Lung (tissue), 12 donors: Measurements from ENCODE around the gene PPP2R5B. TPM values are rescaled to one million over a fixed set of nuclear protein-coding genes. Genes with fewer than 3 reads are reported as not detected.

Experiments
- ATAC-seq: fragments of 200-7000 bp; cut with Tn5 transposase; one replicate; pipeline ENCODE4 v1.9.1; 2020; ENCODE audit warnings: moderate number of reproducible peaks; ENCODE audit not compliant: insufficient read depth, low FRiP score
- DNase-seq, 3 donors: peaks; one replicate each; pipeline ENCODE4 v3.0.0-alpha.2; 2013 to 2017
- H3K27ac ChIP-seq, 2 donors: one replicate each; pipeline ENCODE4 v1.5.1; 2013; ENCODE audit warnings: mild to moderate bottlenecking in 2 of 2, moderate library complexity in 2 of 2, control low read depth in 1 of 2, inconsistent platforms in 1 of 2, low read depth in 1 of 2, low read length in 1 of 2
- H3K27me3 ChIP-seq, 3 donors: one replicate each; pipeline ENCODE4 v1.5.1; 2013; ENCODE audit warnings: low read length in 2 of 3; ENCODE audit not compliant: control insufficient read depth in 3 of 3, insufficient read depth in 3 of 3
- H3K36me3 ChIP-seq, 4 donors: one replicate each; pipeline ENCODE4 v1.5.1; 2013; ENCODE audit warnings: low read length in 4 of 4, mild to moderate bottlenecking in 1 of 4, moderate library complexity in 1 of 4; ENCODE audit not compliant: control insufficient read depth in 4 of 4, insufficient read depth in 4 of 4
- H3K4me1 ChIP-seq, 5 donors: one replicate each; pipeline ENCODE4 v1.5.1; 2013; ENCODE audit warnings: low read length in 5 of 5, mild to moderate bottlenecking in 2 of 5, moderate library complexity in 1 of 5; ENCODE audit not compliant: control insufficient read depth in 5 of 5, insufficient read depth in 5 of 5
- H3K4me3 ChIP-seq: one replicate; pipeline ENCODE4 v1.5.1; 2013; ENCODE audit warnings: mild to moderate bottlenecking, control low read depth, moderate library complexity
- H3K9ac ChIP-seq, 2 donors: one replicate each; pipeline ENCODE4 v1.5.1; 2013; ENCODE audit warnings: low read length in 2 of 2, control low read depth in 1 of 2; ENCODE audit not compliant: insufficient read depth in 1 of 2
- H3K9me3 ChIP-seq, 4 donors: one replicate each; pipeline ENCODE4 v1.5.1; 2013; ENCODE audit warnings: low read length in 3 of 4, mild to moderate bottlenecking in 1 of 4, moderate library complexity in 1 of 4; ENCODE audit not compliant: control insufficient read depth in 4 of 4, insufficient read depth in 3 of 4
- CTCF ChIP-seq: IDR thresholded peaks from 2 replicates; pipeline ENCODE4 v1.5.1; 2012; ENCODE audit warnings: mild to moderate bottlenecking; ENCODE audit errors: control extremely low read depth, extremely low read depth
- WGBS, 2 donors: extraction: QIAGEN DNeasy Blood & Tissue Kit; methylation state at CpG; one replicate each; pipeline ENCODE4 v1.1.7; 2013; 5-methylcytosine and 5-hydroxymethylcytosine counted together
- polyA plus RNA-seq, 2 donors: library from polyadenylated mRNA; stranded (reverse); fragments of 200-250 nt; gene quantifications; one replicate each; pipeline ENCODE4 v1.2.1, GENCODE V29; 2013
- total RNA-seq, 2 donors: library from RNA; depleted of rRNA in 1 of 2; stranded (reverse); fragments of >200 nt in 1 of 2; gene quantifications; one replicate each; pipeline ENCODE4 v1.2.1, GENCODE V29; 2014 to 2021
- donor health status: control.
- donor health status: control.
- donor health status: Bipolar disorder and iron deficiency.
- donor health status: healthy.
- donor health status: DM: yes; HTN: yes; CAD: no.

The PPP2R5B gene
- total and polyA plus RNA-seq, 4 donors: 9.8 to 27.8 (median 17.3) TPM

- no peak overlapping the region for H3K27ac ChIP-seq
- no peaks in the 10 kb centered on the region for H3K4me1 ChIP-seq
- H3K36me3 ChIP-seq: peaks cover 10 to 82% (median 27%) of the 10 kb centered on the region in 4 donors
- no peaks in the 10 kb centered on the region for H3K9me3 ChIP-seq
- H3K9ac ChIP-seq: no peak overlapping the region
- ATAC-seq (no peak), DNase-seq (no peak)
- WGBS, 2 donors: 91 to 95% methylated on average over 30 of the region's 30 CpGs
- H3K4me3 ChIP-seq: no peak overlapping the region
- no peak for TF ChIP-seq CTCF
- no peaks in the 10 kb centered on the region for H3K27me3 ChIP-seq
Observed at GRCh38 chr11:64902102-64902900, 22.2 kb upstream of the PPP2R5B start.

GRCh38 chr11:64903291-64903833 lies 21.1 kb upstream of the PPP2R5B start:
- 96 to 97% methylated on average over 23 of the region's 23 CpGs for WGBS, 2 donors
- no peak for TF ChIP-seq CTCF
- ATAC-seq (no peak), DNase-seq (no peak)
- H3K4me1 ChIP-seq: no peaks in the 10 kb centered on the region
- no peak overlapping the region for H3K4me3 ChIP-seq
- no peaks in the 10 kb centered on the region for H3K9me3 ChIP-seq
- H3K27me3 ChIP-seq: no peaks in the 10 kb centered on the region
- peaks cover 13 to 78% (median 22%) of the 10 kb centered on the region in 4 donors for H3K36me3 ChIP-seq
- no peak overlapping the region for H3K9ac ChIP-seq
- no peak overlapping the region for H3K27ac ChIP-seq

- Histone ChIP-seq H3K4me1 (no peaks in the 10 kb centered on the region), H3K27me3 (no peaks in the 10 kb centered on the region), H3K36me3 (peaks cover 10 to 82% (median 20%) of the 10 kb centered on the region in 4 donors), H3K9me3 (no peaks in the 10 kb centered on the region), H3K4me3 (no peak overlapping the region), H3K9ac (no peak overlapping the region), H3K27ac (no peak overlapping the region)
- no peak for TF ChIP-seq CTCF
- DNase-seq: no peak
- no peak for ATAC-seq
- WGBS, 2 donors: 94 to 95% methylated on average over 25 of the region's 25 CpGs
Observed at GRCh38 chr11:64905516-64906313, 18.8 kb upstream of the PPP2R5B start.
